WERI-Rb-1 (cell line): ENCODE measurements around the gene DOCK10.

Experiments used
- DNase-seq: peaks from one replicate; pipeline ENCODE4 v3.0.0-alpha.2; 2020
- H3K27ac ChIP-seq: fragments of 250-450 bp; sonication (Bioruptor Pico); 2 replicates; pipeline ENCODE4 v1.5.1; 2020; ENCODE audit warnings: mild to moderate bottlenecking, moderate library complexity
- H3K27me3 ChIP-seq: fragments of 250-450 bp; sonication (Bioruptor Pico); 2 replicates; pipeline ENCODE4 v1.5.1; 2021; ENCODE audit warnings: mild to moderate bottlenecking, low read depth, moderate library complexity; ENCODE audit not compliant: insufficient read depth, severe bottlenecking
- H3K36me3 ChIP-seq: fragments of 250-450 bp; sonication (Bioruptor Pico); 2 replicates; pipeline ENCODE4 v1.5.1; 2020; ENCODE audit warnings: mild to moderate bottlenecking, moderate library complexity
- H3K4me3 ChIP-seq: 2 replicates; pipeline ENCODE4 v1.5.1; 2011; ENCODE audit warnings: low read depth, mild to moderate bottlenecking, control low read depth, low read length
- H3K9me3 ChIP-seq: fragments of 250-450 bp; sonication (Bioruptor Pico); 2 replicates; pipeline ENCODE4 v1.5.1; 2021; ENCODE audit warnings: mild to moderate bottlenecking, moderate library complexity; ENCODE audit not compliant: severe bottlenecking
- TF ChIP-seq, protein P1 (sequence below): IDR thresholded peaks from 2 replicates; pipeline ENCODE4 v1.5.1; 2011; ENCODE audit warnings: low read depth, mild to moderate bottlenecking, control low read depth, inconsistent platforms, low read length

DOCK10 gene

DNA sequence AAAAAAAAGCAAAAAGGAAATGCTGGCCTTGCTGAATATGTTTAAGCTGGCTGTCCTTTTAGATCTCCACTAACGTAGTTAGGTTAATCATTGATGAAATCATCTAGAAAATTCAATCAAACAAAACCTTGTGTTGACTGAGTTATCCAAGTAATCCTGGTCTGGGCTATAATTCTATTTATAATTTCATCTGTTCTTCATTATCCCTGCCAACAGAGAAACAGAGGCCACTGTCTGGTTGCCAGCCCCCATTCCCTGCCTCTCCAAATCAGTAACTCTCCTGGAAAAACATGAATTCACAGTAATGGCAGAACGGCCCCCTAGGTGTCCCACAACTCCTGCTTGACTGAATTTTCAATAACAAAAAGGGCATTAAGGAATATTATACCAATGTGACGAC, 24.6 kb downstream of the DOCK10 start:
- no peak overlapping the region for H3K4me3 ChIP-seq
- H3K36me3 ChIP-seq: no peaks in the 10 kb centered on the region
- DNase-seq: no peak
- no peak overlapping the region for H3K27ac ChIP-seq
- TF ChIP-seq, protein P1, sequence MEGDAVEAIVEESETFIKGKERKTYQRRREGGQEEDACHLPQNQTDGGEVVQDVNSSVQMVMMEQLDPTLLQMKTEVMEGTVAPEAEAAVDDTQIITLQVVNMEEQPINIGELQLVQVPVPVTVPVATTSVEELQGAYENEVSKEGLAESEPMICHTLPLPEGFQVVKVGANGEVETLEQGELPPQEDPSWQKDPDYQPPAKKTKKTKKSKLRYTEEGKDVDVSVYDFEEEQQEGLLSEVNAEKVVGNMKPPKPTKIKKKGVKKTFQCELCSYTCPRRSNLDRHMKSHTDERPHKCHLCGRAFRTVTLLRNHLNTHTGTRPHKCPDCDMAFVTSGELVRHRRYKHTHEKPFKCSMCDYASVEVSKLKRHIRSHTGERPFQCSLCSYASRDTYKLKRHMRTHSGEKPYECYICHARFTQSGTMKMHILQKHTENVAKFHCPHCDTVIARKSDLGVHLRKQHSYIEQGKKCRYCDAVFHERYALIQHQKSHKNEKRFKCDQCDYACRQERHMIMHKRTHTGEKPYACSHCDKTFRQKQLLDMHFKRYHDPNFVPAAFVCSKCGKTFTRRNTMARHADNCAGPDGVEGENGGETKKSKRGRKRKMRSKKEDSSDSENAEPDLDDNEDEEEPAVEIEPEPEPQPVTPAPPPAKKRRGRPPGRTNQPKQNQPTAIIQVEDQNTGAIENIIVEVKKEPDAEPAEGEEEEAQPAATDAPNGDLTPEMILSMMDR: no peak
- no peaks in the 10 kb centered on the region for H3K9me3 ChIP-seq
- no peaks in the 10 kb centered on the region for H3K27me3 ChIP-seq

DNA sequence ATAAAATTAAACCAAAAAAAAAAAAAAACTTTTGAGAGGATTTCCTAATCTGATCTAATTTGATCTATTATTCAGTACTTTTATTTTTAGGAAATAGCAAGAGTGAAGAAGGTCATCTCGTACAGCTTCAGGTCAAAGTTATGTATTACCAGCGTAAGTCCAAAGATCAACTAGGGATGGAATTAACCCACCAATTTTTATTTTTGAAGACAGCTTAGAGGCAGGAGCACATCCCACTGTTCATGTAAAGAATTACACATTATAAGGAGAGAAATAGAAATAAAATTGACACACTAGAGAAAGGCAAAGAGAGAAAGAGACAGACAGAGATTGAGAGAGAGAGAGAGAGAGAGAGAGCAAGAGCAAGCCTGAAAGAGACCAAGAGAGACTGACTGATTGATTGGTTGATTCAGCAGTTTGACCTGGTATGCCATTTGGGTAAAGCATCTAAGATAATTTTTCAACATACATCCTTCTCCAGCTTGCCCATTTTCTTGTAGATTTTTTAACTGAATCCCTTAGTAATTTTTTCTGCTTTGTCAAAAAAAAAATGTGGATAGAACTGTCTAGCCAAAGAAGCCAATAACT, 25.1 kb downstream of the DOCK10 start:
- TF ChIP-seq, protein P1: no peak
- no peak for DNase-seq
- Histone ChIP-seq H3K9me3 (no peaks in the 10 kb centered on the region), H3K36me3 (no peaks in the 10 kb centered on the region), H3K27ac (no peak overlapping the region), H3K4me3 (no peak overlapping the region), H3K27me3 (no peaks in the 10 kb centered on the region)

DNA sequence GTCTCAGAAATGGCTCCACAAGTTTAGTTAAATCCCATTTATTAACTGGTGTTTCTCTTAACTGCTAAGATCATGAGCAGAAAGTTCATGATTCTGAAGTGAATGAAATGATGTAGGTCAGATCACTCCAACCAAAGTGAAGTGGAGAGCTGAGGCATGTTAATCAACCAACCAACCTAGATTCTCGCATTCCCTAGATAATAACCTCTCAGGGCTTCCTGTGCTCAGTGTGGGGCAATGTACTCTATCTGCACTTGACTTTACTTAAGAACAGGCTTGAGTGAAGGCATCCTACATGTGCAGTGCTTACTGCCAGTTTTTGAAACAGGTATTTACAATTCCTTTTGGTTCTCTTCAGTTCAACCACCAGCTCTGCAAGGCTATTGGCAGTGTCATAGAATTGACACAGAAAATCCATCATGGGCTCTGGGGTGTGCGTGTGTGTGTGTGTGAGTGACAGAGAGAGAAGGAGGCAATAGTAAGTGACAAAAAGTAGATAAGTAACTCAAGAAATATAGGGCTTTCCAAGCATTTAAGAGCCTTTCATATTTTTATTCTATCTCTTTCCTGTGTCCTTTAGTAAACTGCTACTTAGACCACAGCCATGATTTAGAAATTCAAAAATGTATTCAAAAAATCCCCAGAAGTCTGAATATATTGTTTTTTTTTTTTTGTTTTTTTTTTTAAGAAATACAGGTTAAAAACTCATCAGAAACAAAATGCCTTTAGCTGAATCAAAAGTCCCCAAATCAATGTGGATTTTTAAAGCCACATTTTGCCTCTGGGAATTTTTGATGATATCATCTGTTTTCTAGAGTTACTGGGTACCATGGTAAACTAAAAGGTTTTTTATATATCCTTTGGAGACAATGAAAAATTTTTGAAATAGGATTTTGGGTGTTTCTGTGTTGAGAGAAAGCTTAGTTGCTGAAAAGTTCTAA, 28.6 kb downstream of the DOCK10 start:
- Histone ChIP-seq H3K9me3 (no peaks in the 10 kb centered on the region), H3K4me3 (no peak overlapping the region), H3K27ac (no peak overlapping the region), H3K36me3 (no peaks in the 10 kb centered on the region), H3K27me3 (no peaks in the 10 kb centered on the region)
- DNase-seq: no peak
- TF ChIP-seq, protein P1: no peak

DNA sequence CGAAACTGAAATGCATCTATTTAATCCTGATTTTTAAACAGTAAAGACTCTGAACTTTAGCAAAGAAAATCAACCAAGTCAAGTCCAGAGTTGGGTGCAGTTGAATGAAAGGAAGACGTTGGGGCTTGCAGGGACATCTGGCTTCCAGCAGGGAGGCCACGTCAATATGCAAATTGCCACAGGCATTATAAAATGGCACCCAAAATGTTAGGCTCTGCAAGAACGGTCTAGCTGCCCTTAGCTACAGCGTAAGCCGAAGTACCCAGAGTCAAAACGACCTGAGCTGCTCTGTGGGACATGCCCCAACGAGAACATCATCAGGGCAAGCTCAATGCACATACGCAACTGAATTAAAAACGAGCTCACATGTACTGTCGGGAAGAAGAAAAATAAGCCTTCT, 30.7 kb downstream of the DOCK10 start:
- no peak for DNase-seq
- H3K4me3 ChIP-seq: no peak overlapping the region
- no peaks in the 10 kb centered on the region for H3K36me3 ChIP-seq

DNA sequence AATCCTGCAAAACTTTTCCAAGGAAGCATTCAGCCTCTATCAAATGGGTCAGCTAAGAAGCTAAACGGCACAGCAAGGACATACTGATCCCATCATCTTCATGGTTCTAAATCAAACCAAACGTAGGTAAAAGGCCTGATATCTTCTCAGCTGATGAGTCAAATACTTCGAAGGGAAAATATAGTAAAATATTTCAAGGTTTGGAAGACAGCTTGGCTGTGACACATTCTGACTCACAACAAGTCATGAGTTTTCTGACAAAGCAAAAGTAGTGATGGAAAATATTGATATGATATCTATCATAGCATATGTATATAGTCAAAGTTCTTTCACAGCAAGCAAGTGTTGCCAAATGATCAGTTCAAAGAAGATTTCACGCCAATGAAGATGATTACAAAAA, 31.5 kb downstream of the DOCK10 start:
- DNase-seq: no peak
- Histone ChIP-seq H3K36me3 (no peaks in the 10 kb centered on the region), H3K9me3 (no peaks in the 10 kb centered on the region), H3K4me3 (no peak overlapping the region), H3K27ac (no peak overlapping the region), H3K27me3 (no peaks in the 10 kb centered on the region)
- TF ChIP-seq, protein P1: no peak

More for the DNA sequence above, 30.7 kb downstream of the DOCK10 start:
- TF ChIP-seq, protein P1: no peak
- Histone ChIP-seq H3K9me3 (no peaks in the 10 kb centered on the region), H3K27me3 (no peaks in the 10 kb centered on the region), H3K27ac (no peak overlapping the region)
